Retina (tissue), 1 donor: Measurements from ENCODE around the gene CFAP92.
"Not testable (repeated sequence)": the region's sequence is repeated elsewhere in the genome, so short reads cannot be mapped to it uniquely, and the experiment has no call there.

Source experiments
- DNase-seq: peaks from one replicate; pipeline ENCODE4 v3.0.0-alpha.2; 2016

Gene CFAP92

DNA sequence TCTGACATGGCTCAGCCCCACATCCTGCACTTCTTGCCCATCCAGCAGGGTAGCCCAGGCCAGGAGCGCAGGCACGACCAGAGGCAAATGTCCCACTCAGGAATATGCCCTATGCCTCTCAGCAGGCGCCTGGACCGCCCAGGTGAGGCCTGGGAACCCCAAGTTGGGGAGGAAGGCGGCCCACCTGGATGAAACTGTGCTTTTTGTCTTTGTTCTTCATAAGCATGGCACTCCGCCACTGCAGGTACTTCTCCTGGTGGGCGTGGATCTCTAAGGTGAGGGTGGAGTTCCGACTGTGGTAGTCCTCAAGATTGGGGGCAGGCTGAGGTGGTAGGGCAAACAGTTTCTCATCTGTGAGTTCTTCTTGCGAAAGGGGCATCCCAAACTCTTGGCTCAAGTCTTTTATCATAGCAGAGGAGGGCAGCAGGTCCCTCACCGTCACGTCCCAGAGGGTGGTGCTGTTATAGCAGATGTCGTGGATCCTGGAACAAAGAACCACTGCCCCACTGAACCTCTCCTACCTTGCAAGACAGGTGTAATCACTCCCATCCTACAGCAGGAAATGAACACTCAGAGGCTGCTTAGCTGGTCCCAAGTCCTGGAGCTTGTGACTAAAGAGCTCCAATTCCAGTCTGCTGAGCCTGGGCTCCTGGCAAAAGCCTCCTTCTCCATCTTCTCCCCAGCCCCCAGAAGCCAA lies 61.2 kb downstream of the CFAP92 start:
- no peak for DNase-seq

DNA sequence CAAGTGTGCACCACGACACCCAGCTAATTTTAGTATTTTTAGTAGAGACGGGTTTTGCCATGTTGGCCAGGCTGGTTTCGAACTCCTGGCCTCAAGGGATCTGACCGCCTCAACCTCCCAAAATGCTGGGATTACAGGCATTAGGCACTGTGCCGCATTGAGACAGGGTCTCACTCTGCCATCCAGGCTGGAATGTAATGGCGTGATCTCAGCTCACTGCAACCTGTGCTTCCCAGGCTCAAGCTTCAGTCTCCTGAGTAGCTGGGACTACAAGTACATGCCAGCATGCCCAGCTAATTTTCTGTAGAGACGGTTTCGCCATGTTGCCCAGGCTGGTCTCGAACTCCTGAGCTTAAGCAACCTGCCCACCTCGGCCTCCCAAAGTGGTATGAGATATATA lies 62.8 kb downstream of the CFAP92 start:
- DNase-seq: no peak

DNA sequence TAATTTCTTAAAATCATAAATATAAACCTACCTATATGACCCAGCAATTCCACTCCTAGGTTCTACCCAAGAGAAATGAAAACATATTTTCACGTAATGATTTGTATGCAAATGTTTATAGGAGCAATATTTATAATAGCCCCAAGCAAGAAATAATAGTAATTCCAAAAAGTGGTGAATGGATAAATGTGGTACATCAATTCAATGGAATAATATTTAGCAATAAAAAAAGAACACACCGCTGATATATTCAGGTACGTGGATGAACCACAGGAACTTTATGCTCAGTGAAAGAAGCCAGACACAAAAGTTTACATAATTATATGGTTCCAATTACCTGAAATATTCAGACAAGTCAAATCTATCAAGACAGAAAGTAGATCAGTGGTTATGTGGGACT lies 64.5 kb downstream of the CFAP92 start:
- no peak for DNase-seq

DNA sequence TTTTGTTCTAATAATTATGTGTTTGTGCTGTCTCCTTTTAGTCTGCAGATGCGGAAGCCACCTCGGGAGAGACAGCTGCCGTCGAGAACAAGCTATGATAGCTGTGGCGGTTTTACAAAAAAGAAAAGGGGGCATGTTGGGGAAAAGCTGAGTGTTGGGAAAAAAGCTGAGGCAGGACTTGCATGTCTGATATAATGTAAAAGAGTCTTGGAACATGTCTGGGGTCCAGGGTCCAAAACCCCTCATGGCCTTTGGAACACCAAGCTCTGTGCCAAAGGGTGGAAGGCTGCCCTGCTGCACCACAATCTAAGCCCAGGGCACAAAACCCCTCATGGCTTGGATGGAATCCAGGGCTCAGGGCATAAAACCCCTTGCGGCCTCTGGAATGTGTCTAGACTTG lies 69.9 kb downstream of the CFAP92 start:
- DNase-seq: not testable (repeated sequence)

DNA sequence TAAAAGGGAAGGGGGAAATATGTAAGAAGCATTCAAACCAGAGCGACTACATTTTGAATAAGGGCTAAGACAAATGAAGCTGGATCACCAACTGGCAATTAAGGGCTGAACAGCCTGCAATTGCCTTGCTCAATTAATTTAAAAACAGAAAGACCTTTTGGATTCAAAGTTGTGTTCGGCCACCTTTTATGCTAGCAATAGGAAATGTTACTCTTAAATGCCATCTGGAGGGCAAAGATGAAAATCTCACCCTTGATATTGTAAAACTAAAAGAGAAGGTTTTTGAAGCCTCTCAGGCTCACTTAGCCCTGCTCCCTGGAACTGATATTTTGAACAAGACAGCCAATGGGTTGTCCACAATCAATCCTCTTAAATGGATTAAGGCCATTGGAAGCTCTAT lies 70.3 kb downstream of the CFAP92 start:
- no peak for DNase-seq

DNA sequence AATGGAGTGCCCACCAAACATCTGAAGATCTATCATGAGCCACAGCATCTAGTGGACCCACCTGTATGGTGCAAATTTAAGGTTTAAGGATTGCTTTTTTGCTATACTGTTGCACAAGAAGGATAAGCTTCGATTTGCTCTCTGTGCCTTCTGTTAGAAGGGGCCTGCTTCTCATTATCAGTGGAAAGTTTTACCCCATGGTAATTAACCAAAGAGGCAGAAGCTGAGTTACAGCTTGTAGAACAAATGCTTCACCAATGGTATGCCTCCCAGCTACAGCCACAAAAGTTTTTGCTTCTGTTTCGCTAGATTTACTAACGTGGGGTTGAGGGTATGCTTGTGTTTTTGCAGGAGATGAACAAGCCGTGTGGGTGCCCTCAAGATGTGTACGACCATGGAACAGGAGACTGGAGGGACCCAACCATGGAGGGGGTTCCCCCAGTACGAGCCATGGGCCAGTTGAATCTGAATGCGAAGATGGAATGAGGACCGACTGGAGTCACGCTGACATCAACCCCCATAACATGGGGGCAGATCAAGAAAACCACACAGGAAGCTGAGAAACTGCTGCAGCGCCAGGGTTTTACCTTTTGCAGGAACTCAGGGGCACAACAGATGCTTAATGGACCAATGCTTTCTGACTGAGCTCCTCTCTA lies 70.9 kb downstream of the CFAP92 start:
- no peak for DNase-seq

DNA sequence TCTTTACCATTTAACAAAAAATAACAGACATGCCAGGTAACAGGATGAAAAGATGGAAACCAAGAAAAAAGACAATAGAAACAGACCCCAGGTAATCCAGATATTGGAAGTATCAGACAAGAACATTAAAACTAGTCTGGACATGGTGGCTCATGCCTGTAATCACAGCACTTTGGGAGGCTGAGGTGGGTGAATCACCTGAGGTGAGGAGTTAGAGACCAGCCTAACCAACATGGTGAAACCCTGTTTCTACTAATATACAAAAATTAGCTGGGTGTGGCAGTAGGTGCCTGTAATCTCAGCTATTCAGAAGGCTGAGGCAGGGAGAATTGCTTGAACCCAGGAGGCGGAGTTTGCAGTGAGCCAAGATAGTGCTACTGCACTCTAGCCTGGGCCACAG lies 73.9 kb downstream of the CFAP92 start:
- DNase-seq: no peak

DNA sequence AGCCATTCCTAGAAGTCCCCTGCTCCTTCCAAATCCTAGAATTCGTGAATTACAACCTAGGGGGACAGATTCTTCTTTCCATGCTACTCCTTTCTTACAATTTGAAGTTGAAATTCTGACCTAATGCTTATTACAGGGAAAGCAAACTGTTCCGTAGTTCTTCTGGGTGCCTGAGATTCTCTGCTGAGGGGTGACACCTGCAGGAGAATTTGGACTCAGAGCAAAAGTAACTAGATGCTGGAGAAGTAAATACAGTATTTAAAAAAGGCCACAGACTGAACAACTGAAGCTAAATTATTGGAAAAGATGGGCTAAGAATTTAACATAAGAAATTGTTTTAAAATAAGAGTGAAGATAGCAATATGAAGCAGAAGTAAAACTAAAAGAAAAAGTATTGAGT lies 76.6 kb downstream of the CFAP92 start:
- DNase-seq: no peak

DNA sequence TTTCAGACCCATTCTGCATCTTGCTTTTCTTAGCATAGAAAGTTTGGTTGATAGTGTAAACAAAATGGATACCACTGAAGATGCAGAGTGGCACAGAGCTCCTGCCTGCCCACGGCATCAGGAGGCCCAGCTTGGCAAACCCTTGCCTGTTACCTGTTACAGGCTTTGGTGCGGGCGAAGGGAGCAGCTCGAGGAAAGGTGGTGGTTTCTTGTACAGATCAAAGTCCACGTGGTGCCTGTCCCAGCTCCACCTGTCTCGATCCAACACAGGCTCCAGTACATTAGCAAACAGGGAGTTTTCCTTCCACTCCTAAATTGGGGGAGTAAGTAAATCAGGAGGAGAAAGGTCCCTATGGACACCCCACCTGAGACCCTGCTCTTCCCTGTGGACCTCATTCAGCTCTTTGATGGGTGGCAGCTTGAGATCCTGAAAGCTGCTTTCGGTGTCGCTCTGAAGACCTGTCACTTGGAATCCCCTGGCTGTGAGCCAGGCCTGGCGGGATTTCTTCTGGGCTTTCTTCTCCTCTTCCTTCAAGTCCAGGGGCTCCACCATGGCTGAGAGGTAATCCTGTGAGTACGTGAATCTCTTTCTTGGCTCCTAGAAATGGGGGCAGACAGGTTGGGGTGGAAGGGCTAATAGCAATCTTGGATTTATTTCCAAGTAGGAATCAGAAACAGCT lies 78.8 kb downstream of the CFAP92 start:
- no peak for DNase-seq

DNA sequence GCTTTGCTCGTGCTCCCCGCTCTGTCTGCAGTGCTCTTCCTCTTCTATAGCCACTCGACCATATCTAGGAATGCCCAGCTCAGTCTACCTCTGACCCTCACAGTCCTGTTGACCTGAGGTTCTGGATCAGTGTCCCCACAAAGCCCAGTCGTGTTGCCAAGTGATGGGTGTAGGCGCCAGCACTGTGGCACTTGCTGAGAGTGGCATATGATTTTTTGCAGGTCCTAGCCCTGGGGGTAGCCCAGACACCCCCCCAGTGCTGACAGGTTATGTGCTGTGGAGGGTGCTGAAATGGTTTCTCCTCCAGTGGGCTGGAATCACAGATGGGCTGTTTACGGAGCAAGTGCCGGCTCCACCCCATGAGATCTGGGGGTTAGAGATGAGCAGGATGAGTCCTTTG lies 82.0 kb downstream of the CFAP92 start:
- no peak for DNase-seq

DNA sequence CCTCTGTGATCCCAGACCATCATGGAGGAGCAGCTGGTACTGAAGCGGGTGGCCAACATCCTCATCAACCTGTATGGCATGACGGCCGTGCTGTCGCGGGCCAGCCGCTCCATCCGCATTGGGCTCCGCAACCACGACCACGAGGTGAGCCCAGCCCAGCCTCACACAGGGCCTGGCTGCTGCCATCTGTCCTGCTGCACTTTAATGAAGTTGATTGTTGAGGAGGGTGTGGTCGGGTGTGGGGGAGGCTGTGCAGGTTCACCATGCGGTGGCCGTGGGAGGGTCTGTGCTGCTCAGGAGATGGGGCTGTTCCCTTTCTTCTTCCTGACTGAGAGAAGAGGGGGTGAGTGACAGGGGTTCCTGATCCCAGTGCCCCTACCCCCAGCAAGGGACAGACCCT lies 83.9 kb downstream of the CFAP92 start:
- DNase-seq: no peak

DNA sequence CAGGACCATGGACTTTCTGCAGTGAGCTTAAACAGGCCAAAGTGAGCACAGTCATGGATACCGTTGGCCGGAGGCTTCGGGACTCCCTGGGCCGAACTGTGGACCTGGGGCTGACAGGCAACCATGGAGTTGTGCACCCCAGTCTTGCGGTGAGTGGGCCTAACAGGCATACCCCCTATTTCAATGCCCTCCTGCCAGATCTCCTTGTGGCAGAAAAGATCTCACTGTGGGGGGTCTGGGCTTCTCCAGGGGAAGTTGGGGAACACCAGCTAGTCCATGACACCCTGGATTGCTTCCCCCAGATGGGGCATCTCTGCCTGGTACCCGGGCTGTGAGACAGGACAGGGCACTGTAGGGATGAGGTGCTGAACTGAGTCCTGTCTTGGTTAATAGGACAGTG lies 84.9 kb downstream of the CFAP92 start:
- no peak for DNase-seq

DNA sequence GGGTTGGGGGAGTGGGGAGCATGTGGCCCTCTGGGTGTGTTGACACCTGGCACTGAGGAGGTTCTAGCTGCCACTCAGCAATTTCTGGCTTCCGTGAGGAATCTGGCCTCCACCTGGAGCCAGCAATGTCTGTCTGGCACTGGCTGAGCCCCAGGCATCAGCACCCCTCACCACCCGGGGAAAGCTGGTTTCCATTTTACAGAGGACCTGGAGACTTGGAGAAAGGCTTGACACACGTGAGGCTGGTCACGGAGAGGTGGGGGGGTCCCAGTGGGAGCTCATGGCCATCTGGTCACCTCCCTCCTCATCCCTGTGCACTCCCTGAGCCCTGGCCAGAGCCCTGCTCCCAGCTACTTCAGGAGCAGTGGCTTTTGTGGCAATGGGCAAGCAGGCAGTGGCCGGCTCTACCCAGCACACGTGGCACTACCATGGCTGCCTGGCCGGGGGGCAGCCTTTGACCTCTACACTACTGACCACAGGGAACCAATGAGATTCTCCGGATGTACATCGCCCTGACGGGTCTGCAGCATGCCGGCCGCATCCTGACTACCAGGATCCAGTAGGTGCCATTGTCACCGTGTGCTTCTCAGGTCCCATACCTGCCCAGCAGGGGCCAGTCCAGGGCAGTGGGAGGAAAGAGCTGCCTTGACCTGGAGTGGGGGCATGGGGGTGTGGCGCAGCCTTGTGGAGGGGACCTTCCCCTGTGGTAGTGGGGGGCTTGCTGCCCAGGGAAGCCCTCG lies 86.0 kb downstream of the CFAP92 start:
- no peak for DNase-seq

DNA sequence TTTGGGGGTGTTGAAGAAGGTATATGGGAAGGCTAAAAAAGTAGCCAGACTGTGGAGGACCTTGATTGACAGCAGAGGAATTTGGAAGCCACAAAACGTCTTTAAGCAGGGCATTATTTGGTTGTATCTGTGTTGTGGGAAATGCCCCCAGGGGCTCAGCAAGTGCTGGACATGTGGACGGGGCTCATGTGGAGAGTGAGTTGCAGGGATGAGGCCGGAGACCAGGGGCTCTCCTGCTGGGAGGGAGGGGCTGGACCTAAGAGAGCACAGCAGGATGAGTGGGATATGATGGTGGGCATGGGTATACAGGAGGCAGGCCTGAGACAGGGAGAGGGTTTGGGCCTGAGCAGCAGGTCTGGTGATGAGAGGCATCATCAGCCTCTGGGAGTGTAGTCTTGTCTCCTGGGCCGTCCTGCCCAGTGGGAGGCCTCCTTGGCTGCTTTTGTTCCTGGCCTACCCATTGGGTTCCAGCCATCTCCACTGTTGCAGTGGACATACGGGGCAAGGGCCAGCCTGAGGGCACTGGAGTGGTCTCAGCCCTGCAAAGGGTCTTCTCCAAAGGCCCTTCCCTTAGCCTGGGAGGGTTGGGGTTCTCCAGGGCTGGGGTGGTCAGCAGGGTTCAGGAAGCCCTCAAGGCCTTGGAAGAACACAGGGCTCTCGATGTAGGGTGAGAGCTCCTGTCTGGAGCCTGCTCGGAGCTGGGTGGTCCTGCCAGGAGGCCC lies 86.9 kb downstream of the CFAP92 start:
- DNase-seq: no peak

DNA sequence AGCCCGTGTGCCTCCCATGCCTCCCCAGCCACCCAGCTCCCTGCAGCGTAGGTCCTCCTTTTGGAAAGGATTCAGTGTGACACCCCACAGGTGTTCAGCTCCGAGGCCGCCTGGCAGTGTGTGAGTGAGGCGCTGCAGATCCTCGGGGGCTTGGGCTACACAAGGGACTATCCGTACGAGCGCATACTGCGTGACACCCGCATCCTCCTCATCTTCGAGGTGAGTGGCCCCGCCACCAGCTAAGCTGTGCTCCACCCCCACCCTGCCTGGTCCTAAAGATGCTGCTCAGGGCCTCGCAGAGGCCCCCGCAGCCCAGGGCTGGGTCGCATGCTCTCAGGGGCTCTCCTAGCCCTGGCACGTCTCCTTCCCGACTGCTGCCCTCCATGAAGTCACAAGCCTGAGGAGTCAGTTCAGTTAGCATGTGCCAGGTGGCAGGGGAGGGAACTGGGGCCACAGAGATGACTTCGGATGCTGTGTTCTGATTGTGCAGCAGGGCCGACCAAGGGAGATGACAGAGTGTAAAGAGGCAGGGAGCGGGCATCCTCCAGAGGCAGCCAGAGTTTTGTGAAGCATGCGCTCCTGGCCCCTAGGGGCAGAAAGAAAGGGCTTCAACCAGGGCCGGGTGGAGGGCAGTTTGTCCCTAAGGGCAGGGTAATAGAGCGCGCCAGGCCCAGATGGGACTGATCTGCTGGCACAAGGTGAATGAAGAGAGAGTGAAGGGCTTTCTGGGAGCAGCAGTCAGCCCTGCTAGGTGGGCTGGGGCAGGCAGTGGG lies 87.7 kb downstream of the CFAP92 start:
- DNase-seq: no peak

DNA sequence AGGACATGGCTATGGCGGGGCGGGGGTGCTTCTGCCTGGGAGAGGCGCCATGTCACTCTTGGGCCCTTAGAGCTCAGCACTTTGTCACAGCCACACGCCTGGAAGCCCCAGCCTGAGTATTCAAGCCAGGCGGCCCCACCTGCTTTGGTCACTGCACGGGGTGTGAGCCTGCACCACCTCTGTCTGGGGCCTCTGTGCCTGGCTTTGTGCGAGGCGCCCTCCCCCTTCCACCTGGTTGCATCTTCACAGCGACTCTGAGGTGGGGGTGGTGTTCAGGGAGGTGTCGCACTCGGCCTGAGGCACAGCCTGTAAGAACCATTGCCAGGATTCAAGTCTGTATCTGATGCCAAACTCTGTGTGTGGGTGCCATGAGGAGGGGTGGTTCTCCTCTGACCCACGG lies 90.4 kb downstream of the CFAP92 start:
- DNase-seq: no peak

DNA sequence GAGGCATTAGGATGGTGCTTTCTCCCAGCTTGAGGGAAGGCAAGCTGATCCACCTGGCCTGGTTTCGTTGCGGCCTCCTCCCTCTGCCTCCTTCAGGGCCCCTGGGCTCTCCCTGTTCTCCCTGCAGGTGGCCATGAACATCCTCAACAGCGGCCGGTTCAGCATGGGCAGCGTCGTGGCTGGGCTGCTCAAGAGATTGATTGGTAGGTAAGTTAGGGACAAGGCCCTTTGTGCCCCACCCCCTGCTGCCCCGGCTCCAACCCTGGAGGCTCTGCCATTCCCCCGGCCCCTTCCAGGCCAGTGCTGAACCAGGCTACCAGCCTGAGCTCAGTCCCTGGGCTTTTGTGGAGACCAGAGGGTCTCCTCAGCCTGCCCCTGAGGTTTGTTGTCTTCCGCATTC lies 91.5 kb downstream of the CFAP92 start:
- no peak for DNase-seq

DNA sequence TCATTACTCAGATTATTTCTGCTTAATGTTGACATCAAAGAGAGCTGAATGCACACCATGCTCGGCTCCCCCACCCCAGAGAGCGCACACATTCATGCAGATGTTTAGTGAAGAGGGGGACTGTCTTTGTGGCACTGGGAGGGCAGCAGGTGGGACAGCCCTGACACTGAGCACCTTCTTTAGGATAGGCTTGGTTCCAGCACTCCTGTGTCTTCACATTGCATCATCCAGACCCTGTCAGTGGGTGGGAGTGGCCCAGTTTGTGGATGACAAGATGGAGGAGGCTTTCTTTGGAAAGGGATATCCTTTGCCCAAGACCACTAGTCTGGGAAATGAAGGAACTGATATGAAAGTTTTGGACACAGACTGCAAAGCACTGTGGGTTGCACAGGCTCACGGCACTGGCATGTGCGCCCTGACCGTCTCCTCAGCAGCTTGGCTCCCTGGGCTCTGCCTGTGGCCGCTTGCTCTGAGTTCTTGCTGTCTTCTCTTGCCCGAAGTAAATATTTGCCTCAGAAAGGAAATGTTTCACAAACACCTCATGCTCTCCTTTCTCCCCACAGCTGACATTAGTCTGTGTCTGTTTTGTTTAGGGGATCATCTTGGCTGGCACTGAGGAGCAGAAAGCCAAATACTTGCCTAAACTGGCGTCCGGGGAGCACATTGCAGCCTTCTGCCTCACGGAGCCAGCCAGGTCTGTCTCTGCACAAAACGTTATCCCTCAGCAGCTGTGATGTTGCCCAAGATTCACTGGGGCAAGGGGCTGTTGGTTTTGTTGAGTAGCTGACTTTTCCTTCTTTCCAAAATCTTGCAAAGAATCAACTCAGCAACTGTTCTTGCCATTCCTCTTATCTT lies 97.8 kb downstream of the CFAP92 start:
- no peak for DNase-seq

DNA sequence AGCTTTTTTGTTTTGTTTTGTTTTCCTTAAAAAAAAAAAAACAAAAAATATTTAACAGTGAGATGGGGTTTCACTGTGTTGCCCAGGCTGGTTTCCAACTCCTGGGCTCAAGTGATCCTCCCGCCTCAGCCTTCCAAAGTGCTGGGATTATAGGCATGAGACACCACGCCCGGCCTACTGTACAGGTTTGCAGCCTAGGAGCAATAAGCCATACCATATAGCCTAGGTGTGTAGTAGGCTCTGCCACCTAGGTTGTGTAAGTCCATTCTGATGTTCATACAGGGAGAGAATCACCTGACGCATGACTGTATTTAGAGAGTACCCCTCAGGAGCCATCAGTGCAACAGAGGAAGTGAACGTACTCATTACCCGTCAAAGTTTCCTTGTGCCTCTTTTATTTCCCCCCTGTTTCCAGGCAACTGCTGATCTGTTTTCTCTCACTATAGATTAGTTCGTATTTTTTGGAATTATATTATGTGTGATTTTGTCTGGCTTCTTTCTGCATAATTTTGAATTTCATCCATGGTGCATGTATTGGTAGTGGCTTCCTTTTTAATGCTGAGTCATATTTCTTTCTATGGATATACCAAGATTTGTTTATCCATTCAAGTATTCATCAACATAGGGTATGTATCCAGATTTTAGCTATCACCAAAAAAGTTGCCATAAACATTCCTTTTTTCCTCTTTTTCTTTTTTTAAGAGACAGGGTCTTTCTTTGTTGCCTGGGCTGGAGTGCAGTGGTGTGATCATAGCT lies 104.6 kb downstream of the CFAP92 start:
- DNase-seq: no peak

DNA sequence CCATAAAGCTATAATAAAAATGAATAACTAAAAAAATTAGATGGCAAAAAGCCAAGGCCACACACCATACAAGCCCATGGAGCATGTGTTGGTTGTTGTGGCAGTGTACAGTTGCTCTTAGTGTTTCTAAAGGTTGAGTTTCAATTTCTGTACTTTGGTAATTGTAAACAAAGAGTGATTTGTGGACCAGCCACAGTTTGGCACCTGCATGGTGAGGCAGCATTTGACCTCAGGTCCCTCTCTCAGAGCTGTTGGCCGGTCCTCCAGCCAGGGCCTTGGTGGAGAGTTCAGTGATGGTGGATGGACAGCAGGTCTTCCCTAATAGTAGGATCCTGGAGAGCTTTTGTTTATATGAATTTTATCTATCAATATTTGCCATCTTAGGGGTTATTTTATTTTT lies 108.9 kb downstream of the CFAP92 start:
- DNase-seq: no peak
